HG02973 (cell line): ENCODE data around the gene NIPA2.
A peak's percentile ranks its signal among the peaks of the same experiment; 100 is the strongest.
"Not testable (repeated sequence)": the region's sequence is repeated elsewhere in the genome, so short reads cannot be mapped to it uniquely, and the experiment has no call there.

Source experiments
- ATAC-seq: cut with Tn5 transposase; IDR thresholded peaks from one replicate; pipeline ENCODE4 v1.9.1; 2021; ENCODE audit warnings: moderate library complexity; ENCODE audit not compliant: unreplicated experiment

Gene NIPA2

GRCh38 chr15:22838292-22839042 is at the start of gene NIPA2:
NIPA2 (plus strand) TSS chr15:22838666; CDS start chr15:22851732, 13,066 bp downstream.
- peak; percentile 71 for ATAC-seq

- ATAC-seq: no peak
Measured at GRCh38 chr15:22794063-22794462, 44.4 kb upstream of the NIPA2 start.

DNA sequence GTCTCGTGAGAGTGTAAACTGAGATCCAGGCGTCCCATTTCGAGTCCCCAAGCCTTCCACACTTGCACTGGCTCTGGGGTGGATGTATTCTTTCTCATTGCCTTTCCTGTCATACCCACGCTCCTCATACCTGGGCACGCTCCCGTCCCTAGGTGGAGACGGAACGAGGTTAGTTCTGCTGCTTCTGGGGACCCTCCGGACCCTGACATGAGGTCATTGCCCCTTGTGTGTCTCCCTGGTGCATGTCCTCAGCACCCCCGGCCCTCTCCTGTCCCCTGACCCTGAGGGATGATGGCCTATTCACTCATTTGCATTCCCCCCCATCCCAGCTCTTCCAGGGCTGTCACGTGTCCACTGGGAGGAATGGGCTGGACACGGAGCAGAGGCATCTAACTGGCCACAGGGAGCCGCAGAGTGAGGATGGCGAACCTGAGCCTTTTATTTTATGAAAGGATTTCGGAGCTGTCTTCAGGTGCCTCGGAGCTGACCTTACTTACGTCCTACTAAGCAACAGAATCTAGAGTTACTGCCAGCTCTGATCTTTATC is 43.8 kb upstream of the NIPA2 start:
- no peak for ATAC-seq

GRCh38 chr15:22795206-22796063 is 43.0 kb upstream of the NIPA2 start:
- ATAC-seq: no peak

DNA sequence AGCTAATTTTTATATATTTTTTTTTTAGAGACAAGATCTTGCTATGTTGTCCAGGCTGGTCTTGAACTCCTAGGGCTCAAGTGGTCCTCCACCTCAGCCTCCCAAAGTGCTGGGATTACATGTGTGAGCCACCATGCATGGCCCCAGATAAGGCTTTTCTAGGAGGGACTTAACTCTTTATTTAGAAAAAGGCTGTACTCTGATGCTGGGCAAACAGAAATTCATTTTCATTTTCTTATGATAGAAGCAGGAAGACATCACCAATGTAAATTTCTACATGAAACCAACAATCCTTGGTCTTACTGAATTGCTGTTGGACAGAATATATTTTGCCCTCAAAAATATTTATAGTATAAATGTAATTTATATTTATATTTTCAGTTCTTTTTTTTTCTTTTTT is 42.4 kb upstream of the NIPA2 start:
- ATAC-seq: no peak

DNA sequence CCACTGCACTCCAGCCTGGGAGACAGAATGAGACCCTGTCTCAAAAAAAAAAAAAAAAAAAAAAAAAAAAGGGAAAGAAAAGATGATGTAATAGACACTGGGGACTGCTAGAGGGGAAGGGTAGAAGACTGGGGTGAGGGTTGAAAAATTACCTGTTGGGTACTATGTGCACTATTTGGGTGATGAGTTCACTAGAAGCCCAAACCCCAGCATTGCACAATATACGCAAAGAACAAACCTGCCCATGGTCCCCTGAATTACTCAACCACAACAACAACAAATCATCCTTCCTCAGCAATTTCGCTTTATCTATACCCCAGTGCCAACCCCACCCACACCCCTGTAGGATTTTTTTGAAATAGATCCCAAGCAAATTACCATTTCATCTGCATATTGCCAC is 38.6 kb upstream of the NIPA2 start:
- no peak for ATAC-seq

DNA sequence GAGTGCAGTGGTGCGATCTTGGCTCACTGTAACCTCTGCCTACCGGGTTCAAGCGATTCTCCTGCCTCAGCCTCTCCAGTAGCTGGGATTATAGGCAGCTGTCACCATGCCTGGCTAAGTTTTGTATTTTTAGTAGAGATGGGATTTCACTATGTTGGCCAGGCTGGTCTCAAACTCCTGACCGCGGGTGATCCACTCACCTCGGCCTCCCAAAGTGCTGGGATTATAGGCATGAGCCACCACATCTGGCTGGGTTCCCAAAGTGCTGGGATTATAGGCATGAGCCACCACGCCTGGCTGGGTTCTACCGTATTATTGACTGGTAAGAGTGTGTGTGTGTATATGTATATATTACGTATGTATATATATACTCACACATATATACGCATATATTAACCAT is 35.5 kb upstream of the NIPA2 start:
- not testable (repeated sequence) for ATAC-seq

GRCh38 chr15:22806156-22806555 is 32.3 kb upstream of the NIPA2 start:
- no peak for ATAC-seq

GRCh38 chr15:22806664-22807063 is 31.8 kb upstream of the NIPA2 start:
- no peak for ATAC-seq

GRCh38 chr15:22807831-22808230 is 30.6 kb upstream of the NIPA2 start:
- not testable (repeated sequence) for ATAC-seq

GRCh38 chr15:22808240-22808639 is 30.2 kb upstream of the NIPA2 start:
- no peak for ATAC-seq

GRCh38 chr15:22808761-22809280 is 29.6 kb upstream of the NIPA2 start:
- no peak for ATAC-seq

DNA sequence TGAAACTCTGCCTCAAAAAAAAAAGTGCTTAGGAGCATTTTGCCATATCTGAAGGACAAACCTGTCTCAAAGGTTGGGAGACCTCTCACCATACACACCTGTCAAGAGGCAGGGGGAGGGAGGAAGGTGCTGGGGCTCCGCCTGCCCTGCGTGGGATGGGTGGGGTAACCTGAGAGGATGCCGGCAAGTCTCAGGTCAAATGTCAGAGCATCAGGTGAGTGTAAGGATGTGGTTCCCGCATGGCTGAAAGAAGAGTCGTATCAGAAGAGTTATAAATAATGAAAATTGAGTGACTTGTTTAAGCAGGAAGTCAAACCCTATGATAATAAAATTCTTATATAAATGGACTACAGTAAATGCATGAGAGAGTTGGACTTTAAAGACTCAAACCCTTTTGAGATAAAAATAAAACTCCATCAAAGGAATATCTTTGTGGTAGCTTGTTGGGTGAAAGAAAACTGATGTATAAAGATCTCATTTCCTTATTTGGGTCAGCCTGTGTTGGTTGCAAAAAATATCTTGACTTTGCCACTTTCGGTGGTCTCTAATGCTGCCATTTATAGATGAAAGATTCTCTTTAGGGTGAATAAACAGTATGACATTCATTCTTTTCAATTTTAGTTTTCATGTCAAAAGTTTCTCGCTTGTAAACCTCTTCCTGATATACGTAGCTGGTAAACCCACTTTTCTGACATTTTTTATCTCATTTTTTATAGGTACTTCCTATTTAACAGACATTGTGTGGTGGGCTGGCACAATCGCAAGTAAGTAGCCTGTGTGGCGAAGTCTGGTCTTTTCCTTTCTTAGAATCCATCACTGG is 28.2 kb upstream of the NIPA2 start:
- ATAC-seq: no peak

GRCh38 chr15:22810853-22811338 is 27.6 kb upstream of the NIPA2 start:
- no peak for ATAC-seq

- ATAC-seq: no peak
Measured at GRCh38 chr15:22811640-22812039, 26.8 kb upstream of the NIPA2 start.

DNA sequence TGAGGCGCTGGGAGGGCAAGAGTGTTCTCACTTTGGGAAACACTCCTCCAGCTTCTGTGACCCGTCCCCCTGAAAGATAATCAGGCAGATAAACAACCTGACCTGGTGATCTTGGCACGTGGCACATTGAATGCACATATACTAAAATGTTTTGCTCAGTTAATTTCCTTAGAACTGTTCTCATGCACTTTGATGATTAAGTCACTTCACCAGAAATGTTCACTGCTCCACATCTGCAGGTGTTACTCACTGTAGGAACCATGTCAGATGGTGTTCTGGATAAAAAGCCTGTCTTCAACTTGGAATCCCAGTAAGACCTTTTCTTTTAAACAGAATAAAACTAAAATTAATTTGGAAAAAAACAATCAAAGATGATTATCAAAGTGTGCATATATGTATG is 24.6 kb upstream of the NIPA2 start:
- ATAC-seq: no peak

GRCh38 chr15:22815766-22816165 is 22.7 kb upstream of the NIPA2 start:
- no peak for ATAC-seq

DNA sequence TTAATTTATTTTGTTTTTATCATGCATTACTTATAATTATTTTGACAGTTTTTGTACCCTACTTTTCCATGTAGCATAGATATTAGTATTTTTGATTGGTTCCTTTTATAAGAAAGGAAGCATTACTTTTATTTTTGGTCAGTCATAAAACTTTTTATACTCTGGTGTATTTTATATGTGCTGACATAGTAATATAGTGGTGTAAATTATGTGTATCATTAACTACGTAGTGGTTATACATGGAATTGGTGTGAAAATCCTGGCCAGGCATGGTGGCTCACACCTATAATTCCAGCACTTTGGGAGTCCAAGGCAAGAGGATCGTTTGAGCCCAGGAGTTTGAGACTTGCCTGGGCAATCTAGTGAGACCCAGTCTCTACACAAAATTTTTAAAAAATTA is 18.8 kb upstream of the NIPA2 start:
- no peak for ATAC-seq

GRCh38 chr15:22823495-22824128 is 14.9 kb upstream of the NIPA2 start:
- ATAC-seq: no peak

- no peak for ATAC-seq
Measured at GRCh38 chr15:22827125-22827524, 11.3 kb upstream of the NIPA2 start.
